Colonic mucosa (tissue), 4 donors: ENCODE measurements around the gene STARD9. TPM values are rescaled to one million over a fixed set of nuclear protein-coding genes. Genes with fewer than 3 reads are reported as not detected.

Source experiments
- DNase-seq: peaks from one replicate; pipeline ENCODE4 v3.0.0-alpha.2; 2020
- H3K27ac ChIP-seq: fragments of 200-600 bp; one replicate; pipeline ENCODE4 v1.8.0; 2021
- H3K27me3 ChIP-seq: fragments of 200-600 bp; one replicate; pipeline ENCODE4 v1.8.0; 2021
- H3K36me3 ChIP-seq: fragments of 200-600 bp; one replicate; pipeline ENCODE4 v1.8.0; 2021
- H3K4me1 ChIP-seq: fragments of 200-600 bp; one replicate; pipeline ENCODE4 v1.8.0; 2021; ENCODE audit warnings: mild to moderate bottlenecking
- H3K4me3 ChIP-seq: fragments of 200-600 bp; one replicate; pipeline ENCODE4 v1.8.0; 2021
- H3K9ac ChIP-seq, 2 donors: one replicate each; pipeline ENCODE4 v1.7.0; 2013; ENCODE audit warnings: control low read depth in 2 of 2, low read depth in 2 of 2, low read length in 2 of 2
- H3K9me3 ChIP-seq: fragments of 200-600 bp; one replicate; pipeline ENCODE4 v1.8.0; 2021
- intact Hi-C: fragments of 100-400 bp; cut with DNase I; formaldehyde crosslinking; loops from one replicate; pipeline ENCODE4 v1.14.1; 2022
- total RNA-seq, 2 donors: library from RNA; stranded (reverse); fragmentation: NEBNext Ultra II Directional in 1 of 2; extraction: Animal tissue kit (Norgen Biotek cat#: 25700) in 1 of 2; gene quantifications; one replicate each; pipeline ENCODE4 v1.2.1, GENCODE V29; 2021
- TF ChIP-seq, protein P1 (sequence below): fragments of 200-600 bp; IDR thresholded peaks from one replicate; pipeline ENCODE4 v1.8.0; 2022; ENCODE audit warnings: antibody characterized with exemption, mild to moderate bottlenecking
- donor health status: healthy.
- donor health status: DM: no; HTN: no; CAD: no.
- donor health status: DM: no; HTN: no; CAD: no.

Gene STARD9
- total RNA-seq, 2 donors from 2014 or later = 4.7 to 5.2 TPM

DNA sequence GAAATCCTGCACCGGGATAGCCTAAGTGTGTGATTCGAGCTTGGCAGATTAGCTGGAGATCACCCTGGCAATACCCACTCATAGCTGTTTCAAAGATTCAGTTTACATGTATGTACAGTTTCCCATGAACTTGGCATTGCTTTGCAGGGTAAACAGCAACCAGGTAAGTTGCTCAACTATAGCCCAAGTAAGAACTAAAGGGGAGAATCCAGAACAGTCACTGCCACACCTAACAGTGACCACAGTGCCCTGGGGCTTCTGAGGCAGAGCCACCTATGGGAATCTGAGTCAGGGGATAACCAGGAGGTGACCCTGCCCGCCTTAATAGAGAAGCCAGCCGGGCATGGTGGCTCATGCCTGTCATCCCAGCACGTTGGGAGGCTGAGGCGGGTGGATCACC, 145.6 kb downstream of the STARD9 start:
- no peak overlapping the region for H3K4me3 ChIP-seq
- no peaks in the 10 kb centered on the region for H3K4me1 ChIP-seq
- H3K9me3 ChIP-seq = no peaks in the 10 kb centered on the region
- peaks cover 4% of the 10 kb centered on the region for H3K36me3 ChIP-seq
- H3K27me3 ChIP-seq = no peaks in the 10 kb centered on the region
- no peak for DNase-seq
- H3K9ac ChIP-seq = no peak overlapping the region
- H3K27ac ChIP-seq = no peak overlapping the region
- intact Hi-C loops = no loop called here
- TF ChIP-seq, protein P1, sequence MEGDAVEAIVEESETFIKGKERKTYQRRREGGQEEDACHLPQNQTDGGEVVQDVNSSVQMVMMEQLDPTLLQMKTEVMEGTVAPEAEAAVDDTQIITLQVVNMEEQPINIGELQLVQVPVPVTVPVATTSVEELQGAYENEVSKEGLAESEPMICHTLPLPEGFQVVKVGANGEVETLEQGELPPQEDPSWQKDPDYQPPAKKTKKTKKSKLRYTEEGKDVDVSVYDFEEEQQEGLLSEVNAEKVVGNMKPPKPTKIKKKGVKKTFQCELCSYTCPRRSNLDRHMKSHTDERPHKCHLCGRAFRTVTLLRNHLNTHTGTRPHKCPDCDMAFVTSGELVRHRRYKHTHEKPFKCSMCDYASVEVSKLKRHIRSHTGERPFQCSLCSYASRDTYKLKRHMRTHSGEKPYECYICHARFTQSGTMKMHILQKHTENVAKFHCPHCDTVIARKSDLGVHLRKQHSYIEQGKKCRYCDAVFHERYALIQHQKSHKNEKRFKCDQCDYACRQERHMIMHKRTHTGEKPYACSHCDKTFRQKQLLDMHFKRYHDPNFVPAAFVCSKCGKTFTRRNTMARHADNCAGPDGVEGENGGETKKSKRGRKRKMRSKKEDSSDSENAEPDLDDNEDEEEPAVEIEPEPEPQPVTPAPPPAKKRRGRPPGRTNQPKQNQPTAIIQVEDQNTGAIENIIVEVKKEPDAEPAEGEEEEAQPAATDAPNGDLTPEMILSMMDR = no peak

- Histone ChIP-seq H3K36me3 (peaks cover 4% of the 10 kb centered on the region), H3K9me3 (no peaks in the 10 kb centered on the region), H3K27me3 (no peaks in the 10 kb centered on the region), H3K4me1 (no peaks in the 10 kb centered on the region), H3K4me3 (no peak overlapping the region), H3K27ac (no peak overlapping the region), H3K9ac (no peak overlapping the region)
- TF ChIP-seq, protein P1 = no peak
- intact Hi-C loops = no loop called here
- DNase-seq = no peak
These were observed 146.5 kb downstream of the STARD9 start for GRCh38 chr15:42721916-42722315.

- TF ChIP-seq, protein P1 = no peak
- Histone ChIP-seq H3K27me3 (no peaks in the 10 kb centered on the region), H3K36me3 (peaks cover 4% of the 10 kb centered on the region), H3K27ac (no peak overlapping the region), H3K9ac (no peak overlapping the region), H3K4me1 (no peaks in the 10 kb centered on the region), H3K4me3 (no peak overlapping the region), H3K9me3 (no peaks in the 10 kb centered on the region)
- no peak for DNase-seq
- intact Hi-C loops = no loop called here
These were observed 147.7 kb downstream of the STARD9 start for GRCh38 chr15:42723068-42723467.

DNA sequence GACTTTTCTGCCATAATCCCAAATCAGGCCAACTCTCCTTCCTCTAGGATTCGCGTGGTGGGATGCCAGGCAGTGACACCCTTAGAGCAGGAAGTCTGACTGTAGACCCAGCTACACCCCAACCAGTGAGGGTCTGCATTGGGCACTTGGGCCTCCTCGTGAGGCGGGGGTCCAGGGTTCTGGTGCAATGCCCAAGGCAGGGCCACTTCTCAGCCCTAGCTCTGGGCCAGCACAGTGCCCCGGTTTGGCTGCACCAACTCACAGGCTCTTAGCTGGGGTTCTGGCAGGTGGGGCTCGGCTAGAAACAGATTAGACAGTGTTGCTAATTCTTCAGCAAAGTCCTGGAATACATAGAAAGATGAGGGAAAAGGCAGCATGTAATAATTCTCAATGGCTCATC, 148.9 kb downstream of the STARD9 start:
- H3K36me3 ChIP-seq = peaks cover 9% of the 10 kb centered on the region
- H3K9me3 ChIP-seq = no peaks in the 10 kb centered on the region

DNA sequence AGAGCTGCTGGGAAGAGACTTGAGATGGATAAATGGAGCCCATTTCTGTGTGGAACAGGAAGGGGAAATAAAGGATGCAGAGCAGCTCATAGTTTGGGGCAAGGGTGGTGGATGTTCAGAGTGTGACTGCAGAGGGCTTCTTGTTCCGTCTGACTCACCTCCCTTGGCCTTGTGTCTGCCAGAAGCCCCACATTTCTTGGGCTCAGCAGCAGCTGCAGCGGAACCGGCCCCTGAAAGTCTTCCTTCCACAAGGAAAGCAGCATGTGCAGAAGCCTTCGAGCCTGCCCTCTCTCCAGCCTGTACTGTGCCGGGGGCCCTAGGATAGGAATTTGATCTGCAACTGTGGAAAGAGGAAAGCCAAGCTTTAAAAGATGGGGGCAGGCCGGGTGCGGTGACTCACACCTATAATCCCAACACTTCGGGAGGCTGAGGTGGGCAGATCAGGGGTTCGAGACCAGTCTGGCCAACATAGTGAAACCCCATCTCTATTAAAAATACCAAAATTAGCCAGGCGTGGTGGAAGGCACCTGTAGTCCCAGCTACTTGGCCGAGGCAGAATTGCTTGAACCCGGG, 150.0 kb downstream of the STARD9 start:
- Histone ChIP-seq H3K4me3 (no peak overlapping the region), H3K9me3 (no peaks in the 10 kb centered on the region), H3K27me3 (no peaks in the 10 kb centered on the region), H3K9ac (no peak overlapping the region), H3K36me3 (peaks cover 9% of the 10 kb centered on the region), H3K27ac (no peak overlapping the region), H3K4me1 (no peaks in the 10 kb centered on the region)
- DNase-seq = no peak
- TF ChIP-seq, protein P1 = no peak
- intact Hi-C loops = no loop called here

More for the DNA sequence above, 148.9 kb downstream of the STARD9 start:
- TF ChIP-seq, protein P1 = no peak
- DNase-seq = no peak
- no peaks in the 10 kb centered on the region for H3K27me3 ChIP-seq
- H3K4me3 ChIP-seq = no peak overlapping the region
- H3K9ac ChIP-seq = no peak overlapping the region
- no peaks in the 10 kb centered on the region for H3K4me1 ChIP-seq
- intact Hi-C loops = no loop called here
- no peak overlapping the region for H3K27ac ChIP-seq
